HepG2 (cell line): Measurements from ENCODE around the gene CAGE1.

Source experiments
- CHD4 ChIP-seq: fragments of 200-600 bp; sonication (generic); IDR thresholded peaks from 2 replicates; pipeline ENCODE4 v1.7.0; 2017; ENCODE audit warnings: mild to moderate bottlenecking, low read length, borderline replicate concordance
- ZMYM3 ChIP-seq: sonication (generic); formaldehyde crosslinking; IDR thresholded peaks from 2 replicates; pipeline ENCODE4 v1.5.1; 2020; ENCODE audit warnings: mild to moderate bottlenecking, missing genetic modification reagents
- ZNF781 ChIP-seq: sonication (generic); formaldehyde crosslinking; IDR thresholded peaks from 2 replicates; pipeline ENCODE4 v1.5.1; 2020; ENCODE audit warnings: borderline replicate concordance, mild to moderate bottlenecking, missing genetic modification reagents; ENCODE audit errors: not compliant biosample characterization

DNA sequence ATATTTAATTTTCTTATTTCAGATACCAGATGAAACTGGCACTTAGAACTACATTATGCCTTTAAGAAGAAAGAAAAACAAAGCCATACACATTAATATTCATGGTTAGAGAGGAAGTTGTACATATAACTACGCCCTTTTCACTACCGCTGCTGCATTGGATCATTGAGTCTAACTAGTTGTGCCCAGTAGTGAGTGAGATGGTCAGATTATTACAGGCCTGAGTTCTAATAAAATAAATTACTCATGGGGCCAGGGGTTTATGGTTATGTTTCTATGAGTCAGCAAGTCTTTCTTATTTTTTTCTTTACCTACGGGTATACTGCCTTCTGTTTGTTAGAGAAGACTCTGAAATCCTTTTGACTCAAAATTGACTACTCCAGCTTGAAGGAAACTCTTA lies 11.5 kb upstream of the CAGE1 start:
- TF ChIP-seq CHD4 (no peak), ZMYM3 (no peak), ZNF781 (CRISPR knock-in tag) (no peak)
